T47D (cell line): Measurements from ENCODE around the gene BCAS3.
"Not testable (repeated sequence)": the region's sequence is repeated elsewhere in the genome, so short reads cannot be mapped to it uniquely, and the experiment has no call there.

ENCODE experiments used
- DNase-seq, 2 experiments: peaks; one replicate each; pipeline versions ENCODE4 v3.0.0 to v3.0.0-alpha.2; 2011 to 2012; ENCODE audit warnings: low read depth in 1 of 2, low spot score in 1 of 2
- JUND ChIP-seq: IDR thresholded peaks from 2 replicates; pipeline ENCODE4 v1.6.1; 2012; ENCODE audit warnings: low read depth
- in situ Hi-C: cut with HindIII; loops from 2 replicates; pipeline ENCODE4 v1.10.0; 2016; ENCODE audit warnings: low sequenced_read_pairs, low pct_unique_long_range_greater_than_20kb

Gene BCAS3

GRCh38 chr17:61235001-61235826 is 557.6 kb downstream of the BCAS3 start:
- in situ Hi-C loops: no loop called here
- no peak for DNase-seq
- no peak for TF ChIP-seq JUND

DNA sequence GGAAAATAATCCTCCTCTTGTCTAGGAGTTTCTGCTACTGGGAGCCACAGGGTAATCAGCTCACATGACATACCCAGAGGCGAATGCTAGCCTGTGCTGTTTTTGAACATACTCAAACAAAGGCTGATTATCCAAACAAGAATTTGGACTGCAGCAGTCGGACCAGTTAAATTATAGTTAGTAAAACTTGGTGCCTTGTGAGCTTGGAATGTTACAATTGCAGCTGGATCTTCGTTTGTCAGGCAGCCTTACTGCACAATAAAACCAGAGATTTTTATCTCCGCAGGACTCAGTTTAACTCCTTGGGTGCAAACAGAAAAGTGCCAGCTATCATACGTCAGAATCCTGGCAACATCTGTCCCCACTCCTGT is 558.2 kb downstream of the BCAS3 start:
- TF ChIP-seq JUND: peak; percentile 8; the same call in 1 of the 2 replicates
- in situ Hi-C loops: no loop called here
- DNase-seq: peak; percentile 43 to 76

- in situ Hi-C loops: no loop called here
- no peak for TF ChIP-seq JUND
- no peak for DNase-seq
These were observed 559.6 kb downstream of the BCAS3 start for GRCh38 chr17:61237275-61237674.

DNA sequence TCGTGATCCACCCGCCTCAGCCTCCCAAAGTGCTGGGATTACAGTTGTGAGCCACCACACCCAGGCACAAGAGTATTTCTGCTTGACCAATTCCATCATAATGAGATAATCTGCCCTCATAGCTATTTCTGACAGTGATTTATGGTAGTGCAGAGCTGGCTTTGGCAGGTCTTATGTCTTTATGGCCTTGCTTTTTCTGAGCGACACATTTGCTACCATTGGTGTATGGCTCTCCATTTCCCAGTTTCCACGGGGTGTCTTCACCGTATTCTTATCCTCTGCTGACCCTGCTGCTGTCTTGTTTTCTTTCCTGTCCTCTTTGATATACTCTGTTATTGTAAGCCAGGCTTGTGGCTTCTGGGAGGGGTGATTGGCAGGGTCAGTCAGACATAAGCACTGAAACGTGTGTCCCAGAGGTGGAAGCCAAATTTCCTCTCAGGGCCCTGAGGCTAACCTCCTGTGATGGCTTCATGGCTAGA is 560.8 kb downstream of the BCAS3 start:
- in situ Hi-C loops: no loop called here
- TF ChIP-seq JUND: no peak

DNA sequence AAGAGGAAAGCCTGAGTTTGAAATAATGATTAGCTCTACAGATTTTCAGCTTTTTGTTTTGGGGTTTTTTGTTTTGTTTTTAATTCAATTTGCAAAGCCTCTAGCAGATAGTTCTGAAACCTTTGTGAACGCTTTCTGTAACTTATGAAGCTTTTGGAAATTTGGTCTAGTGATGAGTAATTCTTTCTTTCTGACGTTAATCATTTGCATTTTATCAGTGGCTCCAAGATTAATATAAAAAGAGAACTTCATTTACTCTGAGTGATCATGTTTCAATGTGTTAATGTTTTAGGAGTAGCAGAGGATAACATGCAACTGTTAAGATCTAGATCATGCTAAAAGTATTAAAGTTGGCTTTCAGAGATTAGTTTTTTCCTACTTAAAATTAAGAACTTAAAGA is 561.7 kb downstream of the BCAS3 start:
- no peak for DNase-seq
- TF ChIP-seq JUND: no peak
- in situ Hi-C loops: no loop called here

More for the DNA sequence above, 560.8 kb downstream of the BCAS3 start:
- DNase-seq: no peak

- in situ Hi-C loops: no loop called here
- no peak for TF ChIP-seq JUND
- DNase-seq: no peak
These were observed 562.3 kb downstream of the BCAS3 start for GRCh38 chr17:61239953-61240352.

DNA sequence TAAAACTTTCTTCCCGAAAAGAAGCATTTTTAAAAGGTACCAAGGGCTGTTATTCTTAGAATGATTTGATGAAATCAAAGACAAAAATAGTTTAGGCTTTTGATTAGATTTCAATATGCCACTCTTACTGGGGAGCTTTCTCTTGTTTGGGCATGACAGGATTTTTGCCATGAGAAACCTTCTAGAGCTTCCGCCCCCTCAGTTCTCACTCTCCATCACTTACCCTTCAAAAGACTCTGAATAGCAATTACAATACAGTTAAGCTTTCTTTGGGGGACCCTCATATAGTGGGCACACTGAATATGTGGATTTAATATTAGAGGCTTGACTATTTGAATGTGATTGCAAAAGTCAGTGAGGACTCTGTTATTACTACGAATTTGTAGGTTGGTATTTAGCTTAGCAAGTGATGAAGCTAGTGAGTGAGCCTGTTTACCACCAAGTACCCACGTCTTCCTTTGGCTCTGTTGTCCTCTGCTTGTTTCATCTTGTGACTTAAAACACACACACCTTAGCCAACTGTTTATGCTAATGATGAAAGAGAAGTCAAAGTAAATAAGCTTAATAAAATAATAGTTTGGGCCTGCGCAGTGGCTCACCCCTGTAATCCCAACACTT is 563.3 kb downstream of the BCAS3 start:
- in situ Hi-C loops: no loop called here
- no peak for TF ChIP-seq JUND
- no peak for DNase-seq

DNA sequence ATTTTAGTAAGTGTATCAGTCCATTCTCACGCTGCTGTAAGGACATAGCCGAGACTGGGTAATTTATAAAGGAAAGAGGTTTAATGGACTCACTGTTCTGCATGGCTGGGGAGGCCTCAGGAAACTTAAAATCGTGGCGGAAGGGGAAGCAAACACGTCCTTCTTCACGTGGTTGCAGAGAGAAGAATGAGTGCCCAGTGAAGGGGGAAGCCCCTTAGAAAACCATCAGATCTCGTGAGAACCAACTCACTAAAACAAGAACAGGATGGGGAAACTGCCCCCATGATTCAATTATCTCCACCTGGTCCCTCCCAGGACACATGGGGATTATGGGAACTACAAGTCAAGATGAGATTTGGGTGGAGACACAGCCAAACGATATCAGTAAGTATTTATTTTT is 567.3 kb downstream of the BCAS3 start:
- DNase-seq, in situ Hi-C loops: not testable (repeated sequence)

GRCh38 chr17:61245706-61246135 is 568.1 kb downstream of the BCAS3 start:
- DNase-seq: no peak
- in situ Hi-C loops: no loop called here

DNA sequence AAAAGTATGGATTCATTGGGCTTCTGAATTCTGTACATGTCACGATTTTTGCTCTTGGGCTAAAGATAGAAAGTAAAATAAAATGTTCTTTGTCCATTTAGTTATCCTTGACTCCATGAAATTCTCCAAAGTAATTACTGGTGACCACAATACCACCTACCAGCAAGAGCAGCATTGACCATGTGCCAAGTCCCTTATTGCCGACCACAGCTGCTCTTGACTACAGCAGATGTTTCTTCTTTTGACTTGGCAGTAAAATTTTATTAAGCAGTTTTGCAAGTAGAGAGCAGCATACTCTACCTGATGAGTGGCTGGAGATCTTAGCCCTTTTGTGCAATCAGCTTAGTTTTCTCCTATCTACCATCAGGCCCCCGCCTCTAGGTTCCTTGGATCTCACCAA is 569.8 kb downstream of the BCAS3 start:
- in situ Hi-C loops: no loop called here

More at GRCh38 chr17:61245706-61246135, 568.1 kb downstream of the BCAS3 start:
- TF ChIP-seq JUND: no peak

GRCh38 chr17:61248399-61248798 is 570.7 kb downstream of the BCAS3 start:
- DNase-seq: no peak
- TF ChIP-seq JUND: no peak
- in situ Hi-C loops: no loop called here

More for the DNA sequence above, 569.8 kb downstream of the BCAS3 start:
- DNase-seq: no peak
- no peak for TF ChIP-seq JUND

DNA sequence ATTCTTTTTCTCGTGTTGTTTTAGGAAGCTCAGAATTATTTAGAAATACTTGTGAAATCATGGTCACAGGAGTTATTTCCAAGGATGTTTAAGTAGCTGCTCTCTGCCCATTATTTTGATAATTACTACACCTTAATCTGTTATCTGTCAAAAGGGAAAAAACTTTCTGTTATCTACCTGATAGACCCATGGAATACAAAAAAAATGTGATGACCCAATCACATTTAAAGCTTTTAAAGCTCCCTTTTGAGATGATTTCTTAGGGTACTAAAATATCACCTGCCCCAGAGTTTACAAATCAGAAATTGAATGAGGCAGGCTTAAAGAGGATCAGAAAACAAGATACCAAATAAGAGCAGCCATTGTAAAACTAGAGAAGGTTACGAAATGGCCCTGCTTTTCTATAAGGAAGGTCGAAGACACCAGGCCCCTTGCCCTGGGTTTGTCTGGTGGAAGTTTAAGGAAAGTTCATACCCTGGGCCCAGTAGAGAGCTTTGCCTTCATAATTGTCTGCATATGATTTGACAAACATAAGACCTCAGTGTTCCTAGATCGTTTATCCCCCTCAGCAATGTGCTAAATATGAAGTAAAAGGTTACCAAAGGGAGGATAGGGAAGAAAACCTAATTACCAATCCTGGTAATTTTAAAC is 572.1 kb downstream of the BCAS3 start:
- no peak for TF ChIP-seq JUND
- no peak for DNase-seq
- in situ Hi-C loops: no loop called here

DNA sequence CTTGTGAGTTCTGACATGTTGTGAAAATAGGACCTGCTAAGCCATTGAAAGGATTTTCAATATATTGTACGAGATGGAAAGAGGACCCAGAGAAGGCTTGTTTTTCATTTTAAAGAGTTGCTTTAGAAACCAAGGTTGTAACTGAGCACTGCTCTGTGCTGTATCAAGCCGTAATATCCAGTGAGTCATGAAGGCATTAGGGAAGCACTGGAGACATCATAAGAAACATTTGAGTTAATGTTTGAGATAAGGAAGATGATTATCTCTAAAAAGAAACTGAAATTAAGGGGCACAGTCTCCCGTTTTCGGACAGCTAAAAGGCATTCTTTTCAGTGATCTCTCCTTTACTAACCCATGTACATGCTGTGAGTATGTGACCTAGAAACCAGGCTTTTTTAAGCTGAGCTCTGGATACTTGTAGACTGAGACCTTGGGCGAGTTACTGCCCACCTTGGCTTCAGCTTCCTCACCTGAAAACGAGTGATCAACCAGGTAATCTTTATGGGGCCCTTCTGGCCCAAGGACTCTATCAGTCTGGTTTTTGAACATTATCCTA is 572.8 kb downstream of the BCAS3 start:
- in situ Hi-C loops: no loop called here
- DNase-seq: no peak
- no peak for TF ChIP-seq JUND
